Activated gamma-delta T cell treated with Interleukin-2 at 50 U/mL for 16 hours (primary cell): ENCODE results near the gene FOXN3.
"Not testable (repeated sequence)": the region's sequence is repeated elsewhere in the genome, so short reads cannot be mapped to it uniquely, and the experiment has no call there.

Experiments
- DNase-seq: peaks from one replicate; pipeline ENCODE4 v3.0.0-alpha.2; 2020

Gene FOXN3

GRCh38 chr14:89111232-89111631 lies 305.8 kb downstream of the FOXN3 start:
- not testable (repeated sequence) for DNase-seq

- no peak for DNase-seq
Measured at GRCh38 chr14:89110110-89110509, 306.9 kb downstream of the FOXN3 start.

- no peak for DNase-seq
Measured at GRCh38 chr14:89108608-89109007, 308.4 kb downstream of the FOXN3 start.

GRCh38 chr14:89107626-89108025 lies 309.4 kb downstream of the FOXN3 start:
- no peak for DNase-seq
